ENCODE measurements around the gene PSD2. TPM values are rescaled to one million over a fixed set of nuclear protein-coding genes. Genes with fewer than 3 reads are reported as not detected.
A peak's percentile ranks its signal among the peaks of the same experiment; 100 is the strongest.

Gene PSD2
- total and polyA plus RNA-seq, 2 experiments from 2014 or later = 0.08 to 0.10 TPM

DNA sequence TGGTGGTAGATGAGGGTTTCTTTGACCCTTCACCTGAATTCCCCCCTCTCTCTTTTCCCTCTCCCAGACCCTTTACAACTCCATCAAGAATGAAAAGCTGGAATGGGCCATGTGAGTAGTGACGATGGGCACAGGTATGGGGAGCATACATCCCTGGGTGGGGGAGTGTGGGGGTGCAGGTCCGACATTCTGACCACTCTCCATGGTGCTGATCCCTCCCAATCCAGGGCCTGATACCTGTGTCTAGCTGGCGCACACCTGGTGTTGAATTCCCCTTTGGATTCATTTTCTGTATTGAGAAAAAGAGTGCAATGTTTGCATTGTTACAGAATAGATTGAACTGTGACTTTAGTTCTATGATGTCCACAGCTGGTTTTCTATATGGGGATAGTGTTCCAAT, 40.0 kb downstream of the PSD2 start:
- Mint-ChIP-seq H3K36me3 (ENCODE audit: low read depth) (no peaks in the 10 kb centered on the region), H3K4me3 (no peak overlapping the region), H3K27ac (no peak overlapping the region), H3K4me1 (no peaks in the 10 kb centered on the region), H3K9me3 (no peaks in the 10 kb centered on the region), H3K27me3 (ENCODE audit: insufficient read depth, low read depth, poor library complexity) (peaks cover 10% of the 10 kb centered on the region)
- Histone ChIP-seq H3K27me3 (ENCODE audit: insufficient read depth) (peaks cover 5% of the 10 kb centered on the region), H3K4me2 (no peak overlapping the region), H3F3A (replicated peaks; ENCODE audit: low read depth) (no peaks in the 10 kb centered on the region), H3K4me1 (ENCODE audit: insufficient read depth) (no peaks in the 10 kb centered on the region), H3K36me3 (ENCODE audit: insufficient read depth) (no peaks in the 10 kb centered on the region), H2AFZ (no peak overlapping the region), H3K9me2 (ENCODE audit: insufficient read depth) (no peaks in the 10 kb centered on the region), H3K27ac (ENCODE audit: low read depth) (no peak overlapping the region), H4K20me1 (replicated peaks; ENCODE audit: insufficient read depth) (no peaks in the 10 kb centered on the region), H3K4me3 (no peak overlapping the region), H3K79me2 (replicated peaks; ENCODE audit: insufficient read depth) (no peaks in the 10 kb centered on the region)
- ATAC-seq = peak; percentile 77
- peak; percentile 42 for DNase-seq (ENCODE audit: low spot score)
- TF ChIP-seq ZNF114 (CRISPR knock-in tag; IDR thresholded peaks at IDR 0.05) = no peak
- peak; percentile 77 for TF ChIP-seq REST (IDR thresholded peaks at IDR 0.05; ENCODE audit: unreplicated experiment)
- TF ChIP-seq CTCF (conservative IDR thresholded peaks at IDR 0.05; ENCODE audit: low read depth in 2 of 2) = no peak

DNA sequence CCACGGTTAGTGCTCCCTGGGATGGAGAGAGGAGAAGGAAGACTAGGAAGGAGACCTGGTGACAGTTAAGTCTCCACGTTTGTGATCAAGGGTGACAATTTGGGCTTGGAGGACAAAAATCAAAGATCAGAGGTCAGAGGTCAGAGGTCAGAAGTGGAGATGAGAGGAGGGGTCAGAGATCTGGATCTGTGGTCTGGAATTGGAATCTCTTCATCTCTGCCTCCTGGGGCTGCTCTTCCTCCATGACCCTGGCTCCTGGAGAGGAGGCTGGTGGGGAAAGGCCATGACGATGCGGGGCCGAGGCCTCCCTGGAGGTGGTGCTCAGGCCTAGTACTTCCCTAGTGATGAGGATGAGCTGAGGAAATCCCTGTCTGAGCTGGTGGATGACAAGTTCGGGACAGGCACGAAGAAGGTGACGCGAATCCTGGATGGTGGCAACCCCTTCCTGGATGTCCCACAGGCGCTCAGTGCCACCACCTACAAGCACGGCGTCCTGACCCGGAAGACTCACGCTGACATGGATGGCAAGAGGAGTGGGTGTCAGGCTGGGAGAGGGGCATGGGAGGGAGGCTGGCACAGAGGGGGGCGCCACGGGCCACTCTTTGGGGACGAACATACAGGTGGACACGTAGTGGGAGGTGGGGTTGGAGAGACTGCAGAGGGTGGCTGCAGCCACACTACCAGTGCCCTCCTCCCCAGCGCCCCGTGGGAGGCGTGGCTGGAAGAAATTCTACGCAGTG, 41.0 kb downstream of the PSD2 start:
- no peak overlapping the region for H2AFZ ChIP-seq
- H3K27ac Mint-ChIP-seq = no peak overlapping the region
- no peaks in the 10 kb centered on the region for H3F3A ChIP-seq (replicated peaks; ENCODE audit: low read depth)
- H3K27me3 Mint-ChIP-seq (ENCODE audit: insufficient read depth, low read depth, poor library complexity) = peaks cover 10% of the 10 kb centered on the region
- no peaks in the 10 kb centered on the region for H3K36me3 ChIP-seq (ENCODE audit: insufficient read depth)
- H3K79me2 ChIP-seq (replicated peaks; ENCODE audit: insufficient read depth) = no peaks in the 10 kb centered on the region
- no peak overlapping the region for H3K4me3 ChIP-seq
- H3K4me3 Mint-ChIP-seq = no peak overlapping the region
- no peaks in the 10 kb centered on the region for H3K9me2 ChIP-seq (ENCODE audit: insufficient read depth)
- H3K4me2 ChIP-seq = no peak overlapping the region
- DNase-seq (ENCODE audit: low spot score) (no peak), ATAC-seq (no peak)
- no peaks in the 10 kb centered on the region for H4K20me1 ChIP-seq (replicated peaks; ENCODE audit: insufficient read depth)
- peaks cover 5% of the 10 kb centered on the region for H3K27me3 ChIP-seq (ENCODE audit: insufficient read depth)
- no peaks in the 10 kb centered on the region for H3K4me1 Mint-ChIP-seq
- no peaks in the 10 kb centered on the region for H3K9me3 Mint-ChIP-seq
- no peaks in the 10 kb centered on the region for H3K4me1 ChIP-seq (ENCODE audit: insufficient read depth)
- H3K27ac ChIP-seq (ENCODE audit: low read depth) = no peak overlapping the region
- H3K36me3 Mint-ChIP-seq (ENCODE audit: low read depth) = no peaks in the 10 kb centered on the region
- no peak for TF ChIP-seq STAT1 (IDR thresholded peaks at IDR 0.05; ENCODE audit: unreplicated experiment)
- TF ChIP-seq ZNF114 (CRISPR knock-in tag; IDR thresholded peaks at IDR 0.05) = no peak
- no peak for TF ChIP-seq NANOG (IDR thresholded peaks at IDR 0.05; ENCODE audit: borderline replicate concordance)
- no peak for TF ChIP-seq ETS1 (IDR thresholded peaks at IDR 0.05)
- TF ChIP-seq EZH2 (IDR thresholded peaks at IDR 0.05; ENCODE audit: low read depth, unreplicated experiment) = no peak
- TF ChIP-seq CREB1 (CRISPR knock-in tag; IDR thresholded peaks at IDR 0.05; ENCODE audit: low read depth) = no peak
- TF ChIP-seq JUNB (IDR thresholded peaks at IDR 0.05; ENCODE audit: unreplicated experiment) = no peak
- no peak for TF ChIP-seq EZH2phosphoT487 (IDR thresholded peaks at IDR 0.05; ENCODE audit: unreplicated experiment)
- no peak for TF ChIP-seq REST (IDR thresholded peaks at IDR 0.05; ENCODE audit: unreplicated experiment)
- TF ChIP-seq ZNF331 (CRISPR knock-in tag; IDR thresholded peaks at IDR 0.05; ENCODE audit: low read depth) = no peak
- no peak for TF ChIP-seq POLR2AphosphoS5 (IDR thresholded peaks at IDR 0.05; ENCODE audit: low read depth)
